ENCODE data around the gene CYP4F3. TPM values are rescaled to one million over a fixed set of nuclear protein-coding genes. Genes with fewer than 3 reads are reported as not detected.

The CYP4F3 gene
- total and polyA plus RNA-seq, 2 of the 13 experiments (the other 11 are each of a cell fraction or from before 2014, with no cell fraction given) = 17.8 to 22.8 TPM

- TF ChIP-seq, protein P1, sequence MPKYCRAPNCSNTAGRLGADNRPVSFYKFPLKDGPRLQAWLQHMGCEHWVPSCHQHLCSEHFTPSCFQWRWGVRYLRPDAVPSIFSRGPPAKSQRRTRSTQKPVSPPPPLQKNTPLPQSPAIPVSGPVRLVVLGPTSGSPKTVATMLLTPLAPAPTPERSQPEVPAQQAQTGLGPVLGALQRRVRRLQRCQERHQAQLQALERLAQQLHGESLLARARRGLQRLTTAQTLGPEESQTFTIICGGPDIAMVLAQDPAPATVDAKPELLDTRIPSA (CRISPR knock-in tag; IDR thresholded peaks at IDR 0.05; ENCODE audit: borderline replicate concordance) = no peak
- no peak for TF ChIP-seq MATR3 (CRISPR knock-in tag; IDR thresholded peaks at IDR 0.05)
- 0 out of 2 replicates have a peak, but pooled peaks have one; percentile 14 for TF ChIP-seq TCF7 (IDR thresholded peaks at IDR 0.05; ENCODE audit: low read depth)
- TF ChIP-seq MED1 (CRISPR knock-in tag; IDR thresholded peaks at IDR 0.05) = peak; percentile 49
- TF ChIP-seq CEBPG (CRISPR knock-in tag; IDR thresholded peaks at IDR 0.05) = peak; percentile 88
- 0 out of 2 replicates have a peak, but pooled peaks have one; percentile 39 for TF ChIP-seq KDM3A (CRISPR knock-in tag; IDR thresholded peaks at IDR 0.05; ENCODE audit: low read depth)
- TF ChIP-seq KAT7 (CRISPR knock-in tag; IDR thresholded peaks at IDR 0.05; ENCODE audit: borderline replicate concordance) = no peak
- TF ChIP-seq ZNF350 (CRISPR knock-in tag; IDR thresholded peaks at IDR 0.05; ENCODE audit: borderline replicate concordance, low read depth) = no peak
- TF ChIP-seq, protein P2, sequence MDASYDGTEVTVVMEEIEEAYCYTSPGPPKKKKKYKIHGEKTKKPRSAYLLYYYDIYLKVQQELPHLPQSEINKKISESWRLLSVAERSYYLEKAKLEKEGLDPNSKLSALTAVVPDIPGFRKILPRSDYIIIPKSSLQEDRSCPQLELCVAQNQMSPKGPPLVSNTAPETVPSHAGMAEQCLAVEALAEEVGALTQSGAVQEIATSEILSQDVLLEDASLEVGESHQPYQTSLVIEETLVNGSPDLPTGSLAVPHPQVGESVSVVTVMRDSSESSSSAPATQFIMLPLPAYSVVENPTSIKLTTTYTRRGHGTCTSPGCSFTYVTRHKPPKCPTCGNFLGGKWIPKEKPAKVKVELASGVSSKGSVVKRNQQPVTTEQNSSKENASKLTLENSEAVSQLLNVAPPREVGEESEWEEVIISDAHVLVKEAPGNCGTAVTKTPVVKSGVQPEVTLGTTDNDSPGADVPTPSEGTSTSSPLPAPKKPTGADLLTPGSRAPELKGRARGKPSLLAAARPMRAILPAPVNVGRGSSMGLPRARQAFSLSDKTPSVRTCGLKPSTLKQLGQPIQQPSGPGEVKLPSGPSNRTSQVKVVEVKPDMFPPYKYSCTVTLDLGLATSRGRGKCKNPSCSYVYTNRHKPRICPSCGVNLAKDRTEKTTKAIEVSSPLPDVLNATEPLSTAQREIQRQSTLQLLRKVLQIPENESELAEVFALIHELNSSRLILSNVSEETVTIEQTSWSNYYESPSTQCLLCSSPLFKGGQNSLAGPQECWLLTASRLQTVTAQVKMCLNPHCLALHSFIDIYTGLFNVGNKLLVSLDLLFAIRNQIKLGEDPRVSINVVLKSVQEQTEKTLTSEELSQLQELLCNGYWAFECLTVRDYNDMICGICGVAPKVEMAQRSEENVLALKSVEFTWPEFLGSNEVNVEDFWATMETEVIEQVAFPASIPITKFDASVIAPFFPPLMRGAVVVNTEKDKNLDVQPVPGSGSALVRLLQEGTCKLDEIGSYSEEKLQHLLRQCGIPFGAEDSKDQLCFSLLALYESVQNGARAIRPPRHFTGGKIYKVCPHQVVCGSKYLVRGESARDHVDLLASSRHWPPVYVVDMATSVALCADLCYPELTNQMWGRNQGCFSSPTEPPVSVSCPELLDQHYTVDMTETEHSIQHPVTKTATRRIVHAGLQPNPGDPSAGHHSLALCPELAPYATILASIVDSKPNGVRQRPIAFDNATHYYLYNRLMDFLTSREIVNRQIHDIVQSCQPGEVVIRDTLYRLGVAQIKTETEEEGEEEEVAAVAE (CRISPR knock-in tag; IDR thresholded peaks at IDR 0.05; ENCODE audit: borderline replicate concordance) = no peak
- TF ChIP-seq IKZF4 (CRISPR knock-in tag; IDR thresholded peaks at IDR 0.05; ENCODE audit: borderline replicate concordance, low read depth, not compliant biosample characterization) = no peak
- no peak for TF ChIP-seq ZNF749 (CRISPR knock-in tag; IDR thresholded peaks at IDR 0.05; ENCODE audit: borderline replicate concordance)
- no peak for TF ChIP-seq ZNF563 (CRISPR knock-in tag; IDR thresholded peaks at IDR 0.05)
- peak; percentile 57; the same call in 1 of the 2 replicates for TF ChIP-seq SKIL (CRISPR knock-in tag; IDR thresholded peaks at IDR 0.05; ENCODE audit: borderline replicate concordance)
- peak; percentile 69 for TF ChIP-seq HOXA3 (CRISPR knock-in tag; IDR thresholded peaks at IDR 0.05)
- no peak for TF ChIP-seq ZNF850 (CRISPR knock-in tag; conservative IDR thresholded peaks at IDR 0.05)
- TF ChIP-seq KDM4B (CRISPR knock-in tag; IDR thresholded peaks at IDR 0.05) = no peak
- TF ChIP-seq ATAD3A (CRISPR knock-in tag; IDR thresholded peaks at IDR 0.05) = no peak
- no peak for TF ChIP-seq ETV5 (CRISPR knock-in tag; IDR thresholded peaks at IDR 0.05; ENCODE audit: borderline replicate concordance)
- TF ChIP-seq SMYD3 (CRISPR knock-in tag; IDR thresholded peaks at IDR 0.05) = no peak
- no peak for TF ChIP-seq JARID2 (CRISPR knock-in tag; IDR thresholded peaks at IDR 0.05; ENCODE audit: insufficient replicate concordance)
- peak; percentile 21; the same call in 1 of the 2 replicates for TF ChIP-seq FOXK1 (CRISPR knock-in tag; IDR thresholded peaks at IDR 0.05; ENCODE audit: borderline replicate concordance, low read depth)
- TF ChIP-seq YEATS2 (CRISPR knock-in tag; IDR thresholded peaks at IDR 0.05; ENCODE audit: borderline replicate concordance) = no peak
- TF ChIP-seq MBNL3 (CRISPR knock-in tag; conservative IDR thresholded peaks at IDR 0.05) = no peak
- TF ChIP-seq NCOR1 (IDR thresholded peaks at IDR 0.05; ENCODE audit: borderline replicate concordance, low read length) = peak; percentile 48; the same call in 1 of the 2 replicates
These were observed 2.7 kb downstream of the CYP4F3 start (continued) for GRCh38 chr19:15643387-15643786.

Measured in HepG2 (cell line).